Measurements from ENCODE around the gene DHH.
"Not testable (repeated sequence)": the region's sequence is repeated elsewhere in the genome, so short reads cannot be mapped to it uniquely, and the experiment has no call there.

The DHH gene

DNA sequence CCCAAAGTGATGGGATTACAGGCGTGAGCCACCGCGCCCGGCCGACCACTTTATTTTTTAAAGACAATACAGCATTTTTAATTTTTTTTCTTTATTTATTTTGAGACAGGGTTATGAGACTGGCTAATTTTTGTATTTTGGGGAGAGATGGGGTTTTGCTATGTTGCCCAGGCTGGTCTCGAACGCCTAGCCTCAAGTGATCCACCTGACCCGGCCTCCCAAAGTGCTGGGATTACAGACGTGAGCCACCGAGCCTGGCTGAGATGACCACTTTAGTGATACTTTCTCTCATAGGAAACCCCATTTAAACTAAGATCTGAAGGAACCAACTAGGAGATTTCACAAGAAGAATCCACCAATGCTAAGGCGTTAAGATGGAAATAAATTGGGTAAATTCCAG lies 23.6 kb downstream of the DHH start:
- no peak for DNase-seq (ENCODE audit: low read depth in 1 of 2, low spot score in 1 of 2)

GRCh38 chr12:49069507-49070346 lies 24.9 kb downstream of the DHH start, which contains the start of gene RHEBL1:
TSS of gene RHEBL1 (minus strand) at chr12:49069979. CDS start at chr12:49069785, 194 bp downstream.
- DNase-seq (ENCODE audit: low read depth in 1 of 2, low spot score in 1 of 2), result peak; percentile 95 to 98

DNA sequence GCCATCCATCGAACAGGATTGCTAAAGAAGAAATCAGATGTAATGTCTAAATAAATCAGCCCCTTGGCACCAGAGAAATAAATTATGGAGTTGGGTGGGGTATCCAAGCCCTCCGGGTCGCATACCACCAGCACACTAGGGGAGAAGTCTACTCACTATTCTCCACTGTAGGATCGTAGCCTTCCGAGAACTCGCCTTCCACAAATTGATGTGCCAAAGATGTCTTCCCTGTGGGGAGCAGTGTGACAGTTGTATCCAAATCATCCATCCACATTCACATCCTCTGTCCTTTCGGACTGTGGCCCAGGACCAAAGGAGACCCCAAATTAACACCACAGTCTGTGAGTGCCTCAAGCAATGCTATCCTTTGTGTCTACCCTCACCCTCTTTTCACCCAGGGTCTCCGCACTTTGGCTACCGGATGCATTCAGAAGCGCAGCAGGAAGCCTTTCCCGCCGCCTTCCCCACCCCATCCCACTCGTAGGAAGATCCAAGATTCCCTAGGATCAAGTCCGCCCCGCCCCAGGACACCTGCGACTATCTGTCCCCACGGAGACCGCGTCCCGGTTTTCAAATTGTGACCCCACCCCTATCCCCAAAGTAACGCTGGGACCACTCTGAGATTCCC lies 25.6 kb downstream of the DHH start:
- DNase-seq (ENCODE audit: low read depth in 1 of 2, low spot score in 1 of 2), result no peak

- no peak for DNase-seq (ENCODE audit: low read depth in 1 of 2, low spot score in 1 of 2)
These were observed 28.5 kb downstream of the DHH start for GRCh38 chr12:49066120-49066519.

DNA sequence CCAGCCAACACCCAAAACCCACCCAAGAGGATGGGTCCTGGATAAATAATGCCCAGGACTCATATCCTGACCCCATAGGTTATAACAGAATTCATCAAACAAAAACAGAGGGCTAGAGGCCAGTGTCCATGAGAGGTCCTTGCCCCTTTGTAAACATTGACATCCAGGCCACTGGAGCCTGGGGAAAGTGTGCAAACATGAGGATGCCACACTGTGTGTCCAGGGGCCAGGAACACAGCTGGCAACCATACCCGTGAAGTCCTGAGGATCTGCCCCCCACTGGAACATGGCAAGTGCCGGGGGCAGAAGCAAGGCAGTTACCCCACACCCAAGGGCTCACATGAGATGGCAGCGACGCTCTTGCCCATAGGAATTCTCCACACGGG lies 29.8 kb downstream of the DHH start:
- DNase-seq (ENCODE audit: low read depth in 1 of 2, low spot score in 1 of 2), result no peak

GRCh38 chr12:49061916-49062315 lies 32.7 kb downstream of the DHH start:
- DNase-seq (ENCODE audit: low read depth in 1 of 2, low spot score in 1 of 2), result not testable (repeated sequence)

DNA sequence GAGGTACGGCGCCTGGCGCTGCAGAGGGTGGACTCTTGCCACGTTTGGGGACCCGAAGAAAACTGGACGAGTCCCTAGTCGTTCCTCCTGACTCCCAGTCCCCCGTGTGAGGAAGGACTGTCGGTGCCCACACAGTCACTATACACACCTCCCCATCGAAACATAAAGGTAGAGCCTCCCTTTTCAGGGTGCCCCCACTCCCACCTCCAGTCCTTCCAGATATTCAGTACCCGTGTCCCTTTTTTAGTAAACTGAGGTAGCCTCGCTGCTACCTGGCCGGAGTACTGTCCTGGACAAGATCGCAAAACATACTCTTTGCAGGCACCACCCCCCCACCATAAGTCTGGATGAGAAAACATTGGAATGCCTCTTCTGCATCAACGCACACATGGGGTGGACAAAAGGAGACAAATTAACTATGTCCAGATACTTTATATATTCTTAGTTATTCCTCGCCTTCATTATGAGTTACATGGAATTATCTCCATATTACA lies 33.4 kb downstream of the DHH start:
- DNase-seq (ENCODE audit: low read depth in 1 of 2, low spot score in 1 of 2), result no peak

DNA sequence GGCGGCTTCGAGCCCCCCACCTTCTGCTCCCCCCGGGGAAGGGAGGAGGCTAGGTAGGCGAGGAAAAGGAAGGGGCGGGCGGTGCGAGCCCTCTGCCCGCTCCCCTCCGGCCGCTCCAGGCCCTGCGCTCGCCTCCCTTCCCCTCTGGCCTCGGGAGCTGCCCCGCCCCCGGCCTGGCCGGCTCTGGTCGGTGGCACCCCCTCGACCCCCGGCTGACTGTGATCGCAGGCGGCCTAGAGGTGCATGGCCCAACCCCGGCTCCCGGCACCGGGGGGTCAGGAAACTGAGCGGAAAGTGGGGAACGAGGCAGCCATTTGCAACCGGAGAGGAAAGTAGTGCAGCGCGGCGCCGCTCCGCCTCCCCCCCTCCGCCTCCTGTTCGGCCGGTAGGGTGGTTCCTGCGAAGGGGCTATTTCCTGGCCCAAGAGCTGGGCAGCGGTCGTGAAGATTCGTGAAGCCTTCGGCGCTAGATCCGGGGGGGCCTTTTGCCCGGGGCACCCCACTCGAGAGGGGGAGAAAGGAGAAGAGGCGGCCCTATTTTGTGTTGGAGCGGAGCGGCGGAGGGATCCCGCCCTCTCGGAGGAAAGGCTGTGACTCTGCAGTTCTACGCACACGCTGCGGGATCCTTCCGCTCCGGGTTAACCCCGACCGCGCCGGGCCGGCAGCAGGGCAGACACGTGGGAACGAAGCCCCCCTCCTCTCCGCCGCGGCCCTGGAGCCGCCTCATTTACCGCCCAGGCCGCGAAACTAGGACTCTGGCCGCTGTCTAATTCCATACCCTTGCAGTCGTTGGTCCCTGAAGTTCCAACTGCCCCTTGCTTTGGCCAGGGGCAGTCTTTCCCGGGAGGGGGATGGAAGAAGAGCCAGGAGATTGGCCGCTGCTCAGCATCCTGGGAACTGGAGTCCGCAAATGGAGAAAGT lies 34.1 kb downstream of the DHH start, which contains the start of gene KMT2D:
Gene KMT2D (minus strand): TSS at position 558 of the 920 bp plus-strand sequence. CDS start 5,470 bp downstream, outside the sequence.
- peak; percentile 77 to 83 for DNase-seq (ENCODE audit: low read depth in 1 of 2, low spot score in 1 of 2)

- DNase-seq (ENCODE audit: low read depth in 1 of 2, low spot score in 1 of 2), result peak in 1 of 2 donors; percentile 13
These were observed 35.1 kb downstream of the DHH start for GRCh38 chr12:49059299-49060171.

DNA sequence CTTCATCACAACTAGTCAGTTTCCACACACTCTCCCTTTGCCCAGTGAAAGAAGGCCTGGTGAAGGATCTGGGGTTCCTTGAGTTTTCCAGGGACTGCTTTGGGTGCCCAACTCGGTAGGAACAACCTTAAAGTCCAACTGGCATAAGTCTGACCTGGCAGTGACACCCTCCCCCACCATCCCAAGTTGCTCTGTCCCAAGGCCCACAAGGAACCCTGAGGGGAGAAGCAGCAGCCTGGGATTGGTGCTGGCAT lies 35.6 kb downstream of the DHH start:
- DNase-seq (ENCODE audit: low read depth in 1 of 2, low spot score in 1 of 2), result no peak

DNA sequence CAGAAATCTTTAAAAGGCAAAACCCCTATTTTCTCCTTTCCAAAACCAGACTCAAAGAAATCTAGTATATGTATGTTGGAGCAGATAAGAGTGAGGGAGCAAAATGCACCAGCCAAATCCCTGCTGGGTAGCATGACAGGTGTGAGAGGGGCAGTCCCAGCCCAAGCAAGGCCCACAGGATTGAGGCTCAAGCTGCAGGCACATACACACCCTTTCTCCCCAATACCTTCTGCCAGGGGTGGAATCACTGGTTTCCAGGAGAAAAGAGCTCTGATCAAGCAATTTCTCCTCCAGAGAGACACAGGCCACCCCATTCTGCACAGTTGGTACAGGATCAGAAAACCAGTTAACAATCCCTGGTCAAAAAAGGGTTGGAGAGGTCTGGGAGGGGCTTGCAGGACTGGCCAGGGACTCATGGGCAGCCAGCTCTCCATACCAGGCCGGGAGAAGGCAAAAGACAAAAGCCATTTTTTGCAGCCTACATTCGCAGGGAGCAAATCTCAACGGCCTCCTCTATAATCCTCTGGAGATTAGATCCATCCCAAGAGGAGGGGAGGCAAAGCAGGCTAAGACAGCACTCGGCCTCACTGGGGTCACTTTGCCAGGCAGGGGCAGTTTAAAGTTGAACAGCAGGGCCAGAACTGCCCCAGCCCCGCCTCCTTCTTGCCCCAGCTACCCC lies 36.1 kb downstream of the DHH start:
- no peak for DNase-seq (ENCODE audit: low read depth in 1 of 2, low spot score in 1 of 2)

- DNase-seq (ENCODE audit: low read depth in 1 of 2, low spot score in 1 of 2), result no peak
These were observed 36.7 kb downstream of the DHH start for GRCh38 chr12:49057888-49058287.

DNA sequence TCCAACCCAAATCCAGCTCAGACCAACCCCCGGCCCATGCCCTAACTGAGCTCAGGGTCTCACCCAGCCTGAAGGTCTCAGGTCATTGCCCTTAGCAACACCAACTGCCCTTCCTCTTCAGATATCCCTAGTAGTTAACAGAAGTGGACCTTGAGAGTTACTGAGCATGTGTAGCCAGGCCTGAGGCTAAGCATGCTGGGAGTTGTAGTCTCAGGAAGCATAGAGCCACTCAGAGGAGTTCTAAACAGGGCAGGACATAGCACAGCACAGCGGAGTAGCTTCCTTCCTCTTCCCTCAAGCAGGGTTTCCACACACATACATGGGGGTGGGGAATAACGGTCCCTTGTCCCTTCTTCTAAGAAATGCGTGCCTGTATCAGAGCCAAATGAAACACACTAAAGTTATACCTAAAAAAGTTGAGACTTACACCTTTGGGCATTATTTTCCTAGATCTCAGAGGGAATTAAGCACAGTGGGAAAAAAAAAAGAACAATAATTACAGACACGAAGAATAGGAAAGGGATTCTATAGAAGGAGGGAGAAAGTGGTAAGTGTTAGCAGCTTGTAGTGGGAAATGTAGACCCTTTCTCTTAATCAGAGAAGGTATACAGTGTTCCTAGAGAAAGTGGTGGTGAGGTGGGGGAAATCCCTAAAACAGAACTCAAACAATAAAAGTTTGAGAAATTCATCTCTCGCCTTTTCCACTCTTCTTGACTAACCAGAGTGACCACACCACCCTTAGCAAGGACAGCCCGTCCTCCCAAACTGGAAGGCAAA lies 38.4 kb downstream of the DHH start:
- no peak for DNase-seq (ENCODE audit: low read depth in 1 of 2, low spot score in 1 of 2)

DNA sequence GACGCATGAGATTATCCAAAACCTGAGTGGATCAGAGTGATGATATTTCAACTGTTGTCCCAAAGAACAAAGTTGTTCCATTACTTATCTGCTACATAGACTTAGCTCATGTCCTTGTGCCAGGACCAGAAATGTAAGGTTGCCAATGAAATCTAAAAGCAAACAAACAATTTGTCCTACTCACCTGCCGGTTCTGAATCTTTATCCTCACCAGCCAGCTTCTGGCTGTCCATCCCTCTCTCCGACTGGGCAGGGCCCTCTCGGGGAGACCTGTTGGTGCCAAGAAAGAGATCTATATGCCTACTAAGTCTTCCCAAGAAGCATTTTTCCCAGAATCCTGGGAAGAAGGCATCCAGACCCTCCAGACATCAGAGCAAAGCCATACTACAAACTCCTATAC lies 39.5 kb downstream of the DHH start:
- DNase-seq (ENCODE audit: low read depth in 1 of 2, low spot score in 1 of 2), result no peak

DNA sequence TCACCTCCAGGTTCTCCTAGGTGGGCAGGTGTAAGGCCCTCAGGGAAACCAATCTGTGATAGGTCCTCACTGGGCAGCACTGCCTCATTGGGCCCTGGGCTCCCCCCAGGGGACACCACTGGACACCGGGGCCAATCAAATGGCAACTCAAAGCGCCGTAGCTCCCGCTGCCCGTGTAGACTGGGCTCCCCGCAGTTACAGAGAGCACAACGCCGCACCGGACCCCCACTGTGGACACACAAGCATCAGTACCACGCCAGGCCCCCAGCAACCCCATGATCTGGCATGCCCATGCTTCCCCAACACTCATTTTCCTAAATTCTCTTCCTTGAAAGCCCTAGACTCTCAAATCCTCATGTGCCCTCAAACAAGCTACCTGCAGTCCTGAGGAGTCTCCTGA lies 40.1 kb downstream of the DHH start:
- no peak for DNase-seq (ENCODE audit: low read depth in 1 of 2, low spot score in 1 of 2)

GRCh38 chr12:49054096-49054495 lies 40.5 kb downstream of the DHH start:
- DNase-seq (ENCODE audit: low read depth in 1 of 2, low spot score in 1 of 2), result no peak

GRCh38 chr12:49052451-49053208 lies 42.0 kb downstream of the DHH start:
- DNase-seq (ENCODE audit: low read depth in 1 of 2, low spot score in 1 of 2), result no peak

GRCh38 chr12:49051777-49052438 lies 42.7 kb downstream of the DHH start:
- no peak for DNase-seq (ENCODE audit: low read depth in 1 of 2, low spot score in 1 of 2)

All from activated CD4-positive, alpha-beta T cell treated with anti-CD3 and anti-CD28 coated beads, Interleukin-2, amount 50 U/mL, for 24 hours (primary cell).